ENCODE data around the gene TLCD4. TPM values are rescaled to one million over a fixed set of nuclear protein-coding genes. Genes with fewer than 3 reads are reported as not detected.

Gene TLCD4
- total RNA-seq, 2 experiments from 2014 or later = not detected

DNA sequence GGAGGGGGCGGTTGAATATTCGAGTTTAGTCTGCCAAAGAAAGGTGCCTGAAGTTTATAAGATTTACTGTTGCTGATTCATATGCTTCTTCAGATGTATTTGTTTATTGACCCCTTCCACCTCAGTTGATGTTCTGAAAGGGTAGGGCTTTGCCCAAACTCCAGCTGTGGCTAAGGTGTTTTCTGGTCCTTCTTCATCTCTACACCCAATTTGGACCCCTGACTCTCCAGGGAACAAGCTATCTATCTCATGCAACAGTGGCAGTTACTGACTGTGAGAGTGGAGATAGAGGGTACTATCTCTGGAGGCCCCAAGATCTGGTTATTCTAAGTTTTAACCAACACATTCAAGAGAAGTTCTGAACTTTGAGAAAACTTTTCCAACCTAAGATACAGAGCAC is 31.8 kb upstream of the TLCD4 start:
- intact Hi-C loops (cut with micrococcal nuclease; ENCODE audit: unreplicated experiment) = loop anchor here (2.0 kb wide), 1 partner anchor 31 kb away; the partner anchor contains the start of gene TLCD4
- Histone ChIP-seq H3K4me3 (ENCODE audit: low read depth, low read length, poor library complexity, severe bottlenecking) (no peak overlapping the region), H3K4me1 (ENCODE audit: insufficient read depth, low read length, poor library complexity, severe bottlenecking) (no peaks in the 10 kb centered on the region), H3K4me2 (ENCODE audit: low read length) (no peak overlapping the region), H3K9me3 (ENCODE audit: low read length) (no peaks in the 10 kb centered on the region), H4K20me1 (ENCODE audit: insufficient read depth, low read length) (no peaks in the 10 kb centered on the region), H3K9me2 (ENCODE audit: insufficient read depth, low read length) (no peaks in the 10 kb centered on the region), H3K36me3 (ENCODE audit: insufficient read depth, low read length) (no peaks in the 10 kb centered on the region), H2AFZ (ENCODE audit: low read length) (no peak overlapping the region), H3K27ac (ENCODE audit: low read depth, low read length, poor library complexity, severe bottlenecking) (no peak overlapping the region), H3K79me2 (ENCODE audit: insufficient read depth, low read depth, low read length) (no peaks in the 10 kb centered on the region)
- no TSS peak for BruUV-seq (replicated peaks)
- no peak for DNase-seq (ENCODE audit: low spot score)
- TF ChIP-seq, protein P1, sequence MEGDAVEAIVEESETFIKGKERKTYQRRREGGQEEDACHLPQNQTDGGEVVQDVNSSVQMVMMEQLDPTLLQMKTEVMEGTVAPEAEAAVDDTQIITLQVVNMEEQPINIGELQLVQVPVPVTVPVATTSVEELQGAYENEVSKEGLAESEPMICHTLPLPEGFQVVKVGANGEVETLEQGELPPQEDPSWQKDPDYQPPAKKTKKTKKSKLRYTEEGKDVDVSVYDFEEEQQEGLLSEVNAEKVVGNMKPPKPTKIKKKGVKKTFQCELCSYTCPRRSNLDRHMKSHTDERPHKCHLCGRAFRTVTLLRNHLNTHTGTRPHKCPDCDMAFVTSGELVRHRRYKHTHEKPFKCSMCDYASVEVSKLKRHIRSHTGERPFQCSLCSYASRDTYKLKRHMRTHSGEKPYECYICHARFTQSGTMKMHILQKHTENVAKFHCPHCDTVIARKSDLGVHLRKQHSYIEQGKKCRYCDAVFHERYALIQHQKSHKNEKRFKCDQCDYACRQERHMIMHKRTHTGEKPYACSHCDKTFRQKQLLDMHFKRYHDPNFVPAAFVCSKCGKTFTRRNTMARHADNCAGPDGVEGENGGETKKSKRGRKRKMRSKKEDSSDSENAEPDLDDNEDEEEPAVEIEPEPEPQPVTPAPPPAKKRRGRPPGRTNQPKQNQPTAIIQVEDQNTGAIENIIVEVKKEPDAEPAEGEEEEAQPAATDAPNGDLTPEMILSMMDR (conservative IDR thresholded peaks at IDR 0.05; ENCODE audit: low read length) = no peak
- no peak for TF ChIP-seq EZH2phosphoT487 (IDR thresholded peaks at IDR 0.05; ENCODE audit: borderline replicate concordance, low read depth, low read length)
- POLR2A ChIA-PET = interaction anchor here (2.4 kb wide), 1 partner anchor 12 kb away, joined by 14 read pairs; the partner anchor contains the start of gene ALG14
- CTCF ChIA-PET (ENCODE audit: unreplicated experiment) = interaction anchor here (1.4 kb wide), 1 partner anchor 149 kb away, joined by 4 read pairs; the partner anchor contains the start of gene RWDD3

DNA sequence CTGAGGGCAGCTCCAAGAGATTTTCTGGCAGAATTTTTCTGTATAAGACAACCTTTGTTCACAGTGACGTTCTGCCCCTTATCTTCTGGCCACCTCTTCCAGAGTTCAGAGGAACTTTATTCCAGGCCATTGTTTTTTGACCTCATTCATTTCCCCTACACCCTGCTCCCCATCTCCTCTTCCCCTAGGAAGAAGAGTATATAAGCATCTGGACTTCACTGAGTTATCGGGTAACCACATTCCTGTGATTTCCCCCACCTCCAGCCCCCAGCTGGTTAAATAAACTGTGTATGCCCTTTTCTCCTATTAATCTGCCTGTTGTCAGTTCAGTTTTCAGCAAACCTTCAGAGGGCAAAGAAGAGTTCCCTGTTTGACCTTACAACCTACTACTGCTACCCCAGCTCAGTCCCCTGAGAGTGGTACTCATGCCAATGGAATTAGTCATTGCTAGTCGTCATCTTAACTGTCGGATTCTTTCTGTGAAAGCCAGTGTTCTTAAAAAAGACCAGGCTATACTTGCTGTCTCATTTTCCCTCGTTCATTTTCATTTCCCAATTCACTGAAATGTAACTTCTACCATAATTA is 30.1 kb upstream of the TLCD4 start:
- DNase-seq (ENCODE audit: low spot score) = no peak
- H3K4me1 ChIP-seq (ENCODE audit: insufficient read depth, low read length, poor library complexity, severe bottlenecking) = no peaks in the 10 kb centered on the region
- CTCF ChIA-PET (ENCODE audit: unreplicated experiment) = no interaction called here
- H4K20me1 ChIP-seq (ENCODE audit: insufficient read depth, low read length) = no peaks in the 10 kb centered on the region
- H3K9me3 ChIP-seq (ENCODE audit: low read length) = no peaks in the 10 kb centered on the region
- no peak overlapping the region for H3K4me2 ChIP-seq (ENCODE audit: low read length)
- no peak overlapping the region for H3K27ac ChIP-seq (ENCODE audit: low read depth, low read length, poor library complexity, severe bottlenecking)
- intact Hi-C loops (cut with micrococcal nuclease; ENCODE audit: unreplicated experiment) = no loop called here
- H2AFZ ChIP-seq (ENCODE audit: low read length) = no peak overlapping the region
- TF ChIP-seq EZH2phosphoT487 (IDR thresholded peaks at IDR 0.05; ENCODE audit: borderline replicate concordance, low read depth, low read length) = no peak
- TF ChIP-seq, protein P1 (conservative IDR thresholded peaks at IDR 0.05; ENCODE audit: low read length) = no peak
- no TSS peak for BruUV-seq (replicated peaks)
- H3K4me3 ChIP-seq (ENCODE audit: low read depth, low read length, poor library complexity, severe bottlenecking) = no peak overlapping the region
- H3K79me2 ChIP-seq (ENCODE audit: insufficient read depth, low read depth, low read length) = no peaks in the 10 kb centered on the region
- H3K36me3 ChIP-seq (ENCODE audit: insufficient read depth, low read length) = no peaks in the 10 kb centered on the region
- H3K9me2 ChIP-seq (ENCODE audit: insufficient read depth, low read length) = no peaks in the 10 kb centered on the region
- POLR2A ChIA-PET = no interaction called here

DNA sequence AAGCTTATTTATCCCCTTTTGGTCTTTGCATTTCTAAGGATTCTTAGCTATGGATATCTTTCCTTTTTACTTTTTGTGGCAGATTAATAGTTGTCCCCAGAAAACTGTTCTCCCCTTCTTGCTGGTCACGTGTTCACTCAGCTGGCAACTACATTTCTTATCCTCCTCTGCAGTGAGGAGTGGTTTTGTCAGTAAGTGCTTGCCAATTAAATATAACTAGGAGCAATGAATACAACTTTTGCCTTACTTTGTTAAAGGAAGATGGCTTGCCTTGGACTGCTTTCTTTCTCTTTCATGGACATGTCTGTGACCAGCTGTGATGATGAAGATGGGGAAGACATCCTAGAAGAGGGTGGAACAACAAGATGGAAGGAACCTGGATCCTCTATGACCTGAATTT is 28.9 kb upstream of the TLCD4 start:
- ChIA-PET POLR2A (interaction anchor here (0.6 kb wide), 1 partner anchor 403 kb away, joined by 3 read pairs; no protein-coding TSS in a partner anchor), CTCF (ENCODE audit: unreplicated experiment) (interaction anchor here (1.7 kb wide), 1 partner anchor 146 kb away, joined by 3 read pairs; the partner anchor contains the start of gene RWDD3)
- Histone ChIP-seq H3K9me2 (ENCODE audit: insufficient read depth, low read length) (no peaks in the 10 kb centered on the region), H3K36me3 (ENCODE audit: insufficient read depth, low read length) (no peaks in the 10 kb centered on the region), H3K4me3 (ENCODE audit: low read depth, low read length, poor library complexity, severe bottlenecking) (no peak overlapping the region), H3K4me2 (ENCODE audit: low read length) (no peak overlapping the region), H2AFZ (ENCODE audit: low read length) (no peak overlapping the region), H3K9me3 (ENCODE audit: low read length) (no peaks in the 10 kb centered on the region), H4K20me1 (ENCODE audit: insufficient read depth, low read length) (no peaks in the 10 kb centered on the region), H3K4me1 (ENCODE audit: insufficient read depth, low read length, poor library complexity, severe bottlenecking) (no peaks in the 10 kb centered on the region), H3K79me2 (ENCODE audit: insufficient read depth, low read depth, low read length) (no peaks in the 10 kb centered on the region), H3K27ac (ENCODE audit: low read depth, low read length, poor library complexity, severe bottlenecking) (no peak overlapping the region)
- BruUV-seq (replicated peaks) = no TSS peak
- intact Hi-C loops (cut with micrococcal nuclease; ENCODE audit: unreplicated experiment) = no loop called here
- TF ChIP-seq, protein P1 (conservative IDR thresholded peaks at IDR 0.05; ENCODE audit: low read length) = no peak
- no peak for TF ChIP-seq EZH2phosphoT487 (IDR thresholded peaks at IDR 0.05; ENCODE audit: borderline replicate concordance, low read depth, low read length)
- DNase-seq (ENCODE audit: low spot score) = no peak
